Neural cell (in vitro differentiated cells): ENCODE results near the gene STOM. TPM values are rescaled to one million over a fixed set of nuclear protein-coding genes. Genes with fewer than 3 reads are reported as not detected.

ENCODE experiments used
- H2AFZ ChIP-seq: fragments of 200-600, 300-800 bp; sonication (generic), shearing (Covaris generic); 2 replicates; pipeline ENCODE4 v1.6.0; 2014; ENCODE audit warnings: low read depth, mild to moderate bottlenecking, antibody characterized with exemption, low read length, moderate library complexity
- H3F3A ChIP-seq: fragments of 200-600 bp; shearing (Covaris generic); 2 replicates; pipeline ENCODE4 v1.6.1; 2016; ENCODE audit warnings: mild to moderate bottlenecking, moderate library complexity, mixed read lengths, antibody characterized with exemption, low read length; ENCODE audit not compliant: insufficient read depth, poor library complexity, severe bottlenecking
- H3K27ac ChIP-seq: fragments of 200-600, 300-800 bp; sonication (generic), shearing (Covaris generic); 2 replicates; pipeline ENCODE4 v1.5.1; 2014; ENCODE audit warnings: mild to moderate bottlenecking, low read length, moderate library complexity
- H3K27me3 ChIP-seq: fragments of 300-800, 200-600 bp; sonication (generic), shearing (Covaris generic); 2 replicates; pipeline ENCODE4 v1.6.0; 2014; ENCODE audit warnings: mild to moderate bottlenecking, low read depth, low read length, moderate library complexity; ENCODE audit not compliant: insufficient read depth
- H3K36me3 ChIP-seq: fragments of 300-800, 200-600 bp; sonication (generic), shearing (Covaris generic); 2 replicates; pipeline ENCODE4 v1.5.1; 2014; ENCODE audit warnings: mild to moderate bottlenecking, antibody characterized with exemption, low read length, moderate library complexity; ENCODE audit not compliant: insufficient read depth
- H3K4me2 ChIP-seq: fragments of 300-800, 200-600 bp; sonication (generic), shearing (Covaris generic); 2 replicates; pipeline ENCODE4 v1.6.0; 2014; ENCODE audit warnings: mild to moderate bottlenecking, low read length
- H3K4me3 ChIP-seq: fragments of 300-800, 200-600 bp; sonication (generic), shearing (Covaris generic); 2 replicates; pipeline ENCODE4 v1.5.1; 2014; ENCODE audit warnings: mild to moderate bottlenecking, low read length, moderate library complexity
- H3K79me2 ChIP-seq: fragments of 200-600 bp; shearing (Covaris generic); replicated peaks from 2 replicates; pipeline ENCODE4 v1.6.0; 2014; ENCODE audit warnings: mild to moderate bottlenecking, low read length, moderate library complexity; ENCODE audit not compliant: insufficient read depth
- H3K9ac ChIP-seq: fragments of 300-800, 200-600 bp; sonication (generic), shearing (Covaris generic); 2 replicates; pipeline ENCODE4 v1.6.1; 2016; ENCODE audit warnings: mild to moderate bottlenecking, low read length, mixed read lengths
- H3K9me2 ChIP-seq: fragments of 200-600 bp; shearing (Covaris generic); 2 replicates; pipeline ENCODE4 v1.6.1; 2016; ENCODE audit warnings: mild to moderate bottlenecking, low read length, mixed read lengths; ENCODE audit not compliant: insufficient read depth
- H3K9me3 ChIP-seq: fragments of 200-600, 300-800 bp; sonication (generic), shearing (Covaris generic); 2 replicates; pipeline ENCODE4 v1.6.1; 2016; ENCODE audit warnings: mild to moderate bottlenecking, mixed run types, low read length, moderate library complexity, mixed read lengths
- H4K20me1 ChIP-seq: fragments of 200-600 bp; shearing (Covaris generic); 2 replicates; pipeline ENCODE4 v1.6.1; 2016; ENCODE audit warnings: mild to moderate bottlenecking, mixed run types; ENCODE audit not compliant: insufficient read depth
- EP300 ChIP-seq: fragments of 450-650 bp; conservative IDR thresholded peaks from 2 replicates; pipeline ENCODE4 v1.6.1; 2014; ENCODE audit warnings: antibody characterized with exemption, mild to moderate bottlenecking, moderate library complexity; ENCODE audit not compliant: poor library complexity, severe bottlenecking
- EZH2 ChIP-seq: fragments of 200-600, 300-800 bp; shearing (Covaris generic), sonication (generic); IDR thresholded peaks from 2 replicates; pipeline ENCODE4 v1.6.1; 2014; ENCODE audit warnings: antibody characterized with exemption, low read length, borderline replicate concordance, mild to moderate bottlenecking; ENCODE audit not compliant: insufficient read depth, poor library complexity, severe bottlenecking
- MXI1 ChIP-seq: fragments of 450-650 bp; conservative IDR thresholded peaks from 2 replicates; pipeline ENCODE4 v1.6.1; 2014; ENCODE audit warnings: antibody characterized with exemption, mild to moderate bottlenecking; ENCODE audit not compliant: poor library complexity, severe bottlenecking
- POLR2AphosphoS5 ChIP-seq: IDR thresholded peaks from 2 replicates; pipeline ENCODE4 v1.6.1; 2012
- RAD21 ChIP-seq: fragments of 450-650 bp; conservative IDR thresholded peaks from 2 replicates; pipeline ENCODE4 v1.6.1; 2014; ENCODE audit warnings: antibody characterized with exemption, mild to moderate bottlenecking, moderate library complexity
- SMC3 ChIP-seq: fragments of 450-650 bp; conservative IDR thresholded peaks from 2 replicates; pipeline ENCODE4 v1.6.1; 2014; ENCODE audit warnings: antibody characterized with exemption, mild to moderate bottlenecking, moderate library complexity; ENCODE audit not compliant: poor library complexity
- TAF1 ChIP-seq: IDR thresholded peaks from 2 replicates; pipeline ENCODE4 v1.6.1; 2012; ENCODE audit warnings: low read depth
- polyA plus RNA-seq: library from polyadenylated mRNA; depleted of rRNA; stranded (reverse); fragments of >200 nt; gene quantifications from 2 replicates; pipeline ENCODE4 v1.2.3, GENCODE V29; 2014
- TF ChIP-seq, protein P1 (sequence below): fragments of 450-650 bp; IDR thresholded peaks from 2 replicates; pipeline ENCODE4 v1.5.1; 2014; ENCODE audit warnings: antibody characterized with exemption, mild to moderate bottlenecking, moderate library complexity; ENCODE audit not compliant: poor library complexity, severe bottlenecking
- TF ChIP-seq, protein P2 (sequence below): IDR thresholded peaks from 2 replicates; pipeline ENCODE4 v1.6.1; 2012; ENCODE audit warnings: borderline replicate concordance

Gene STOM
- polyA plus RNA-seq, 1 donor from 2014 or later, result 0.11 TPM

DNA sequence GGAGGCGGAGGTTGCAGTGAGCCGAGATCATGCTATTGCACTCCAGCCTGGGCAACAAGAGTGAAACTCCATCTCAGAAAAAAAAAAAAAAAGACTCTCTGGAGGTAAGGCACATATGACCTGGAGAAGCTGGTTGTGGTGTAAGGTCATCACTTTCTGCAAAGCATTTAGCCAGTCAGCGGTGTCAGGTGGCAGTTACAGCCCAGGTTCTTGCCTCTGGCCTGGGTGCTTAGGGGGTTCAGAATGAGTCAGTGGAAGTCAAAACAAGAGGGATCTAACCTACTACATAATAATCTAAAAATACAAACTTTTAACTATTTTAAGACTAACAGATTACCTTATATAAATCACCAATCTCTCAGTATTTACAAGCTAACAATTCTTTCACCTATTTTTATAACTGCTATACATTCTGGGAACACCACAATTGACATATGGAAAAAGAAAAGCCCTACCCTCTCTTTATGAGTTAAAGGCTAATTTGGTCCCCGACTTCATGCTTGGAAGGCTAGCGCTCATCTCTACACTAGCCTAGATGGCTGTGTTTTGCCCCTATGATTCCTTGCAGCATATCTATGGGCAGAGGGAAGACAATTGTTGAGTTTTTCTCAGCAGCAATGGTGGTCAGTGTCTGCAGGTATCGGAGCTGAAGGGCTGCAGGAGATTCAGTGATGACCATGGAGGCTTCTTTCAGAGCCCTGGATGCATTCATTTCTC is 29.2 kb downstream of the STOM start:
- H4K20me1 ChIP-seq, result no peaks in the 10 kb centered on the region

DNA sequence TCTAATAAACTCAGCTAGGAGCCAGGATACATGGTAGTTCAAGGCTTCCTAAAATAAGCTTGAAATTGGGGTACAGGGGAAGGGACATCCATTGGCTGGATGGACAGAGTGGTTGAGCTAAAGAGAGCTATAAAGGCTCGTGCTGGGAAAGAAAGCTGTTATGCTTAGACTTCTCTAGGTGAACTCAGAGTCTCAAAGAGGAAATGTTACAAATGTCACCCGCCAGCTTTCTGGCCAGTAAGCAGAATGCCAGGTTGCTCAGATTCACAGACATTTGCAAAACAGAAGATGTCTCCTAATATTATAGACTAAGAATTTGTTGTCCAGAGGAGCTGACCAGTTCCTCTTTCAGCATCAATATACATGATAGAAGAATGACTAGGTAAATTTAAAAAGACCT is 30.6 kb downstream of the STOM start:
- Histone ChIP-seq H3K4me2 (no peak overlapping the region), H3K9me2 (no peaks in the 10 kb centered on the region), H3K9ac (no peak overlapping the region), H3K4me3 (no peak overlapping the region), H3K79me2 (no peaks in the 10 kb centered on the region), H3K9me3 (no peaks in the 10 kb centered on the region), H2AFZ (no peak overlapping the region), H3K36me3 (no peaks in the 10 kb centered on the region), H3K27ac (no peak overlapping the region), H4K20me1 (no peaks in the 10 kb centered on the region), H3F3A (no peaks in the 10 kb centered on the region), H3K27me3 (no peaks in the 10 kb centered on the region)
- TF ChIP-seq, protein P1, sequence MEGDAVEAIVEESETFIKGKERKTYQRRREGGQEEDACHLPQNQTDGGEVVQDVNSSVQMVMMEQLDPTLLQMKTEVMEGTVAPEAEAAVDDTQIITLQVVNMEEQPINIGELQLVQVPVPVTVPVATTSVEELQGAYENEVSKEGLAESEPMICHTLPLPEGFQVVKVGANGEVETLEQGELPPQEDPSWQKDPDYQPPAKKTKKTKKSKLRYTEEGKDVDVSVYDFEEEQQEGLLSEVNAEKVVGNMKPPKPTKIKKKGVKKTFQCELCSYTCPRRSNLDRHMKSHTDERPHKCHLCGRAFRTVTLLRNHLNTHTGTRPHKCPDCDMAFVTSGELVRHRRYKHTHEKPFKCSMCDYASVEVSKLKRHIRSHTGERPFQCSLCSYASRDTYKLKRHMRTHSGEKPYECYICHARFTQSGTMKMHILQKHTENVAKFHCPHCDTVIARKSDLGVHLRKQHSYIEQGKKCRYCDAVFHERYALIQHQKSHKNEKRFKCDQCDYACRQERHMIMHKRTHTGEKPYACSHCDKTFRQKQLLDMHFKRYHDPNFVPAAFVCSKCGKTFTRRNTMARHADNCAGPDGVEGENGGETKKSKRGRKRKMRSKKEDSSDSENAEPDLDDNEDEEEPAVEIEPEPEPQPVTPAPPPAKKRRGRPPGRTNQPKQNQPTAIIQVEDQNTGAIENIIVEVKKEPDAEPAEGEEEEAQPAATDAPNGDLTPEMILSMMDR, result no peak
- TF ChIP-seq, protein P2, sequence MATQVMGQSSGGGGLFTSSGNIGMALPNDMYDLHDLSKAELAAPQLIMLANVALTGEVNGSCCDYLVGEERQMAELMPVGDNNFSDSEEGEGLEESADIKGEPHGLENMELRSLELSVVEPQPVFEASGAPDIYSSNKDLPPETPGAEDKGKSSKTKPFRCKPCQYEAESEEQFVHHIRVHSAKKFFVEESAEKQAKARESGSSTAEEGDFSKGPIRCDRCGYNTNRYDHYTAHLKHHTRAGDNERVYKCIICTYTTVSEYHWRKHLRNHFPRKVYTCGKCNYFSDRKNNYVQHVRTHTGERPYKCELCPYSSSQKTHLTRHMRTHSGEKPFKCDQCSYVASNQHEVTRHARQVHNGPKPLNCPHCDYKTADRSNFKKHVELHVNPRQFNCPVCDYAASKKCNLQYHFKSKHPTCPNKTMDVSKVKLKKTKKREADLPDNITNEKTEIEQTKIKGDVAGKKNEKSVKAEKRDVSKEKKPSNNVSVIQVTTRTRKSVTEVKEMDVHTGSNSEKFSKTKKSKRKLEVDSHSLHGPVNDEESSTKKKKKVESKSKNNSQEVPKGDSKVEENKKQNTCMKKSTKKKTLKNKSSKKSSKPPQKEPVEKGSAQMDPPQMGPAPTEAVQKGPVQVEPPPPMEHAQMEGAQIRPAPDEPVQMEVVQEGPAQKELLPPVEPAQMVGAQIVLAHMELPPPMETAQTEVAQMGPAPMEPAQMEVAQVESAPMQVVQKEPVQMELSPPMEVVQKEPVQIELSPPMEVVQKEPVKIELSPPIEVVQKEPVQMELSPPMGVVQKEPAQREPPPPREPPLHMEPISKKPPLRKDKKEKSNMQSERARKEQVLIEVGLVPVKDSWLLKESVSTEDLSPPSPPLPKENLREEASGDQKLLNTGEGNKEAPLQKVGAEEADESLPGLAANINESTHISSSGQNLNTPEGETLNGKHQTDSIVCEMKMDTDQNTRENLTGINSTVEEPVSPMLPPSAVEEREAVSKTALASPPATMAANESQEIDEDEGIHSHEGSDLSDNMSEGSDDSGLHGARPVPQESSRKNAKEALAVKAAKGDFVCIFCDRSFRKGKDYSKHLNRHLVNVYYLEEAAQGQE, result no peak
- TF ChIP-seq POLR2AphosphoS5 (no peak), SMC3 (no peak), EP300 (no peak), TAF1 (no peak), MXI1 (no peak), EZH2 (no peak), RAD21 (no peak)

More for the DNA sequence above, 29.2 kb downstream of the STOM start:
- Histone ChIP-seq H3K9ac (no peak overlapping the region), H2AFZ (no peak overlapping the region), H3K9me2 (no peaks in the 10 kb centered on the region), H3K4me2 (no peak overlapping the region), H3K9me3 (no peaks in the 10 kb centered on the region), H3K79me2 (no peaks in the 10 kb centered on the region), H3K27ac (no peak overlapping the region), H3K4me3 (no peak overlapping the region), H3F3A (no peaks in the 10 kb centered on the region), H3K36me3 (no peaks in the 10 kb centered on the region), H3K27me3 (no peaks in the 10 kb centered on the region)
- TF ChIP-seq RAD21 (no peak), MXI1 (no peak), POLR2AphosphoS5 (no peak), TAF1 (no peak), SMC3 (no peak), EZH2 (no peak), EP300 (no peak)
- TF ChIP-seq, protein P2, result no peak
- TF ChIP-seq, protein P1, result no peak
